ENCODE measurements around the gene ZMYM2. TPM values are rescaled to one million over a fixed set of nuclear protein-coding genes. Genes with fewer than 3 reads are reported as not detected.

Gene ZMYM2
- polyA plus RNA-seq, 1 experiment: 11.6 TPM

- no peak for DNase-seq (ENCODE audit: low read depth)
- no peak overlapping the region for H3K4me3 ChIP-seq (ENCODE audit: low read depth, low read length)
- TF ChIP-seq, protein P1, sequence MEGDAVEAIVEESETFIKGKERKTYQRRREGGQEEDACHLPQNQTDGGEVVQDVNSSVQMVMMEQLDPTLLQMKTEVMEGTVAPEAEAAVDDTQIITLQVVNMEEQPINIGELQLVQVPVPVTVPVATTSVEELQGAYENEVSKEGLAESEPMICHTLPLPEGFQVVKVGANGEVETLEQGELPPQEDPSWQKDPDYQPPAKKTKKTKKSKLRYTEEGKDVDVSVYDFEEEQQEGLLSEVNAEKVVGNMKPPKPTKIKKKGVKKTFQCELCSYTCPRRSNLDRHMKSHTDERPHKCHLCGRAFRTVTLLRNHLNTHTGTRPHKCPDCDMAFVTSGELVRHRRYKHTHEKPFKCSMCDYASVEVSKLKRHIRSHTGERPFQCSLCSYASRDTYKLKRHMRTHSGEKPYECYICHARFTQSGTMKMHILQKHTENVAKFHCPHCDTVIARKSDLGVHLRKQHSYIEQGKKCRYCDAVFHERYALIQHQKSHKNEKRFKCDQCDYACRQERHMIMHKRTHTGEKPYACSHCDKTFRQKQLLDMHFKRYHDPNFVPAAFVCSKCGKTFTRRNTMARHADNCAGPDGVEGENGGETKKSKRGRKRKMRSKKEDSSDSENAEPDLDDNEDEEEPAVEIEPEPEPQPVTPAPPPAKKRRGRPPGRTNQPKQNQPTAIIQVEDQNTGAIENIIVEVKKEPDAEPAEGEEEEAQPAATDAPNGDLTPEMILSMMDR (IDR thresholded peaks at IDR 0.05; ENCODE audit: insufficient read depth, low read depth, low read length): no peak
- ChIA-PET CTCF (no interaction called here), POLR2A (no interaction called here)
- H3K27me3 ChIP-seq (ENCODE audit: control insufficient read depth, insufficient read depth, low read length): no peaks in the 10 kb centered on the region
- H3K36me3 ChIP-seq (ENCODE audit: control insufficient read depth, insufficient read depth, low read length): peaks cover 15% of the 10 kb centered on the region
These were observed 85.6 kb downstream of the ZMYM2 start for GRCh38 chr13:20044086-20044485.

DNA sequence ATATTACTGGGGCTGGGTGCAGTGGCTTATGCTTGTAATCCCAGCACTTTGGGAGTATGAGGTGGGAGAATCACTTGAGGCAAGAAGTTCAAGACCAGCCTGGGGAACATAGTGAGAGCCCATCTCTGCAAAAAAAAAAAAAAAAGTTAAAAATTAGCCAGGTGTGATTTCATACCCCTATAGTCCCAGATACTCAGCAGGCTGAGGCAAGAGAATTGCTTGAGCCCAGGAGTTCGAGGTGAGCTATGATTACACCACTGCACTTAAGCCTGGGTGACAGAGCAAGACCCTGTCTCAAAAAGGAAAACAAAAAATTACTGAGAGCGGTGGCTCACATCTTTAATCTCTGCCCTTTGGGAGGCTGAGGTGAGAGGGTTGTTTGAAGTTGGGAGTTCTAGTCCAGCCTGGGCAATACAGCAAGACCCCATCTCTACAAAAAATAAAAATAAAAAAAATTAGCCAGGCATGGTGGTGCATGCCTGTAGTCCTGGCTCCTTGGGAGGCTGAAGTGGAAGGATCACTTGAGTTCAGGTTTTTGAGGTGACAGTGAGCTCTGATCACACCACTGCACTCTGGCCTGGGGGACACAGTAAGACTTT lies 87.5 kb downstream of the ZMYM2 start:
- DNase-seq (ENCODE audit: low read depth): no peak
- TF ChIP-seq, protein P1 (IDR thresholded peaks at IDR 0.05; ENCODE audit: insufficient read depth, low read depth, low read length): no peak
- Histone ChIP-seq H3K36me3 (ENCODE audit: control insufficient read depth, insufficient read depth, low read length) (peaks cover 14% of the 10 kb centered on the region), H3K4me3 (ENCODE audit: low read depth, low read length) (no peak overlapping the region), H3K27me3 (ENCODE audit: control insufficient read depth, insufficient read depth, low read length) (no peaks in the 10 kb centered on the region)
- POLR2A ChIA-PET: no interaction called here
- CTCF ChIA-PET: no interaction called here

DNA sequence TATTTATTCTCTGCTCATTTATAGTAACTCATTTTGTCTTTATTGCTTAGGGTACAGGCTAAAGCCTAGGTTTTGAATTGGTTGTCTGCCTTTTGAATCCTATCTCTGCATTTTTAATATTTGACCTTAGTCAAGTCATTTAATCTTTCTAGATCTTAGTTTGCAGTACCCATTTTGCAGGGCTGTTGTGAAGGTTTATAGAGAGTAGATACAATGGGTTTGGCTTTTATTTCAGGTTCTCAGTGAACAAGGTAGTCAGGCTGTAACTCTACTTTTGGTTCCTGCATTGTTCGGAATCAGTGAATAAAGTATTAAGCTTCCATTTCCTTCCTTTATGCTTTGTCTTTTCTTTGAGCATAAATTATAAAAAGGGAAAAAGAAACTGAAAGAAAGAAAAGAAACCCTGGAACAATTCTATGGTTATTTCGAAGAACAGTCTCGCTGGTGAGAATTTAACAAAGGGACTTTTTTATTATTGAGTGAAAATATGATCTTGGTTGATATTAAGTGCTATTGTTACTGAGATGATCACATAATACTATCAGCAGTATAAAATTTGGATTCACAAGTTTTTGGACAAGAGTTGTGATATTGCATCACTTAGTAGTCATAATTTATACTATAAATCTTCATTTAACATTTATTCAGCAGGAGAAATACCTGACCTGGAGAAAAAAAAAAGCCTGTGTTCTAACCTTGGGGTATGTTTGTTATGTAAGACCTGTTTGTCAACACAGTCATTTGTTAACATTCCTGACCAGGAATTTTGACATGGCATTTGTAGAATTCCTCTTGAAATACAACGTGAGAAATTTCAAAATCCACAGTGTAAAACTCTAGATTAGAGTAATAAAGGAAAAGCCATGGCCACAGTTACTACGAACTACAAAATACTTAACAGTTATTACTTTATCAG lies 91.3 kb downstream of the ZMYM2 start:
- TF ChIP-seq, protein P1 (IDR thresholded peaks at IDR 0.05; ENCODE audit: insufficient read depth, low read depth, low read length): no peak
- peaks cover 3% of the 10 kb centered on the region for H3K36me3 ChIP-seq (ENCODE audit: control insufficient read depth, insufficient read depth, low read length)
- POLR2A ChIA-PET: no interaction called here
- CTCF ChIA-PET: interaction anchor here (1.2 kb wide), 1 partner anchor 65 kb away, joined by 4 read pairs; no protein-coding TSS in a partner anchor
- no peaks in the 10 kb centered on the region for H3K27me3 ChIP-seq (ENCODE audit: control insufficient read depth, insufficient read depth, low read length)
- no peak for DNase-seq (ENCODE audit: low read depth)
- H3K4me3 ChIP-seq (ENCODE audit: low read depth, low read length): no peak overlapping the region

DNA sequence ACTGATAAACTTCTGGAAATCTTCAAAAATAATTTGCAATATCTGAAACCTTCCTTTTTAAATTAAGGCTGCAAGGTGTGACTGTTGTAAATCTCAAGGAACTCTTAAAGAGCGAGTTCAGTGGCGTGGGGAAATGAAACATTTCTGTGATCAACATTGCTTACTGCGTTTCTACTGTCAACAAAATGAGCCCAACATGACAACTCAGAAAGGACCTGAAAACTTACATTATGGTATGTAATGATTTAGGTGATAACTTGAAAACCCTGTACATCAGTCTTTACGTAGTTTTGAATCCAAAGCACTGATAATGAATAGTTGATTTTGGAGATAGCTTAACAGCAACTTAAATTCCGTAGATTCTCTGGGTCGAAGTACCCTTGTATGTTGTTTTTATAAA lies 92.8 kb downstream of the ZMYM2 start:
- Histone ChIP-seq H3K27me3 (ENCODE audit: control insufficient read depth, insufficient read depth, low read length) (no peaks in the 10 kb centered on the region), H3K4me3 (ENCODE audit: low read depth, low read length) (no peak overlapping the region), H3K36me3 (ENCODE audit: control insufficient read depth, insufficient read depth, low read length) (peaks cover 2% of the 10 kb centered on the region; the same call in 1 of the 2 replicates)
- ChIA-PET POLR2A (no interaction called here), CTCF (no interaction called here)
- TF ChIP-seq, protein P1 (IDR thresholded peaks at IDR 0.05; ENCODE audit: insufficient read depth, low read depth, low read length): no peak
- no peak for DNase-seq (ENCODE audit: low read depth)

GRCh38 chr13:20053016-20053415 lies 94.5 kb downstream of the ZMYM2 start:
- ChIA-PET POLR2A (no interaction called here), CTCF (no interaction called here)
- no peak overlapping the region for H3K4me3 ChIP-seq (ENCODE audit: low read depth, low read length)
- DNase-seq (ENCODE audit: low read depth): no peak
- TF ChIP-seq, protein P1 (IDR thresholded peaks at IDR 0.05; ENCODE audit: insufficient read depth, low read depth, low read length): no peak
- peaks cover 6% of the 10 kb centered on the region for H3K36me3 ChIP-seq (ENCODE audit: control insufficient read depth, insufficient read depth, low read length)
- no peaks in the 10 kb centered on the region for H3K27me3 ChIP-seq (ENCODE audit: control insufficient read depth, insufficient read depth, low read length)
